ENCODE measurements around the gene PSMD2. TPM values are rescaled to one million over a fixed set of nuclear protein-coding genes. Genes with fewer than 3 reads are reported as not detected.
A peak's percentile ranks its signal among the peaks of the same experiment; 100 is the strongest.

PSMD2 gene
- total and polyA plus RNA-seq, 8 donors = 73.0 to 239 (median 126) TPM

- intact Hi-C loops (cut with DNase I; ENCODE audit: low total_unique reads) = no loop called here
- Histone ChIP-seq H3K36me3 (no peaks in the 10 kb centered on the region), H3K27ac (no peak overlapping the region), H3K4me3 (no peak overlapping the region), H3K4me1 (peaks cover 0 to 5% (median 0%) of the 10 kb centered on the region in 4 donors), H3K9me3 (no peaks in the 10 kb centered on the region), H3K27me3 (peaks cover 0 to 25% (median 0%) of the 10 kb centered on the region in 3 donors)
- TF ChIP-seq CTCF (IDR thresholded peaks at IDR 0.05) (no peak), POLR2AphosphoS5 (IDR thresholded peaks at IDR 0.05) (no peak), EP300 (IDR thresholded peaks at IDR 0.05) (no peak), POLR2A (IDR thresholded peaks at IDR 0.05) (no peak)
- 78 to 91% (median 87%) methylated on average over 7 to 10 of the region's 10 CpGs for WGBS, 5 donors
- DNase-seq = no peak
These were observed 8.7 kb upstream of the PSMD2 start for GRCh38 chr3:184290331-184290730.

- intact Hi-C loops (cut with DNase I; ENCODE audit: low total_unique reads) = no loop called here
- TF ChIP-seq EP300 (IDR thresholded peaks at IDR 0.05) = no peak
- TF ChIP-seq POLR2AphosphoS5 (IDR thresholded peaks at IDR 0.05) = no peak
- TF ChIP-seq POLR2A (IDR thresholded peaks at IDR 0.05) = no peak
- TF ChIP-seq CTCF (IDR thresholded peaks at IDR 0.05) = no peak
- WGBS, 5 donors = 85 to 90% (median 86%) methylated on average over 22 of the region's 22 CpGs
- Histone ChIP-seq H3K27ac (no peak overlapping the region), H3K9me3 (no peaks in the 10 kb centered on the region), H3K4me3 (no peak overlapping the region), H3K4me1 (peaks cover 0 to 5% (median 0%) of the 10 kb centered on the region in 4 donors), H3K36me3 (no peaks in the 10 kb centered on the region), H3K27me3 (peaks cover 0 to 25% (median 0%) of the 10 kb centered on the region in 3 donors)
- DNase-seq = no peak
These were observed 7.8 kb upstream of the PSMD2 start for GRCh38 chr3:184291044-184291737.

GRCh38 chr3:184291738-184292445 lies 7.1 kb upstream of the PSMD2 start:
- no peaks in the 10 kb centered on the region for H3K36me3 ChIP-seq
- no peak overlapping the region for H3K27ac ChIP-seq
- DNase-seq = no peak
- H3K4me3 ChIP-seq = no peak overlapping the region
- no peak for TF ChIP-seq POLR2AphosphoS5 (IDR thresholded peaks at IDR 0.05)
- no peak for TF ChIP-seq POLR2A (IDR thresholded peaks at IDR 0.05)
- TF ChIP-seq CTCF (IDR thresholded peaks at IDR 0.05) = no peak
- TF ChIP-seq EP300 (IDR thresholded peaks at IDR 0.05) = no peak
- intact Hi-C loops (cut with DNase I; ENCODE audit: low total_unique reads) = no loop called here
- H3K9me3 ChIP-seq = no peaks in the 10 kb centered on the region
- H3K4me1 ChIP-seq = peaks cover 0 to 5% (median 0%) of the 10 kb centered on the region in 4 donors
- 91 to 95% (median 92%) methylated on average over 11 to 21 of the region's 21 CpGs for WGBS, 5 donors
- peaks cover 0 to 25% (median 0%) of the 10 kb centered on the region in 3 donors for H3K27me3 ChIP-seq

GRCh38 chr3:184295771-184296170 lies 3.3 kb upstream of the PSMD2 start:
- intact Hi-C loops (cut with DNase I; ENCODE audit: low total_unique reads) = no loop called here
- no peak for TF ChIP-seq POLR2A (IDR thresholded peaks at IDR 0.05)
- TF ChIP-seq POLR2AphosphoS5 (IDR thresholded peaks at IDR 0.05) = no peak
- TF ChIP-seq CTCF (IDR thresholded peaks at IDR 0.05) = no peak
- no peak for TF ChIP-seq EP300 (IDR thresholded peaks at IDR 0.05)

More at GRCh38 chr3:184295771-184296170, 3.3 kb upstream of the PSMD2 start:
- no peak overlapping the region for H3K27ac ChIP-seq
- no peaks in the 10 kb centered on the region for H3K9me3 ChIP-seq
- peaks cover 10 to 21% (median 18%) of the 10 kb centered on the region in 4 donors for H3K4me1 ChIP-seq
- WGBS, 5 donors = 34 to 58% (median 53%) methylated on average over 3 of the region's 3 CpGs
- peaks cover 0 to 7% (median 6%) of the 10 kb centered on the region in 4 donors for H3K36me3 ChIP-seq
- H3K27me3 ChIP-seq = peaks cover 0 to under 1% (median 0%) of the 10 kb centered on the region in 3 donors
- no peak overlapping the region for H3K4me3 ChIP-seq
- DNase-seq = peak in 1 of 2 donors; percentile 25

All from stomach (tissue), 9 donors.